GM12875 (cell line): ENCODE measurements around the gene UBE2E1.
"Not testable (repeated sequence)": the region's sequence is repeated elsewhere in the genome, so short reads cannot be mapped to it uniquely, and the experiment has no call there.

Experiments used
- H3K4me3 ChIP-seq: one replicate; pipeline ENCODE4 v1.5.1; 2011; ENCODE audit warnings: low read depth, low read length, control low read depth
- TF ChIP-seq, protein P1 (sequence below): IDR thresholded peaks from 2 replicates; pipeline ENCODE4 v1.5.1; 2011; ENCODE audit warnings: low read depth, mild to moderate bottlenecking, control low read depth, inconsistent platforms, low read length, moderate library complexity, borderline replicate concordance; ENCODE audit not compliant: insufficient read depth

Gene UBE2E1

GRCh38 chr3:23845326-23846216 lies 39.8 kb downstream of the UBE2E1 start:
- no peak overlapping the region for H3K4me3 ChIP-seq
- TF ChIP-seq, protein P1, sequence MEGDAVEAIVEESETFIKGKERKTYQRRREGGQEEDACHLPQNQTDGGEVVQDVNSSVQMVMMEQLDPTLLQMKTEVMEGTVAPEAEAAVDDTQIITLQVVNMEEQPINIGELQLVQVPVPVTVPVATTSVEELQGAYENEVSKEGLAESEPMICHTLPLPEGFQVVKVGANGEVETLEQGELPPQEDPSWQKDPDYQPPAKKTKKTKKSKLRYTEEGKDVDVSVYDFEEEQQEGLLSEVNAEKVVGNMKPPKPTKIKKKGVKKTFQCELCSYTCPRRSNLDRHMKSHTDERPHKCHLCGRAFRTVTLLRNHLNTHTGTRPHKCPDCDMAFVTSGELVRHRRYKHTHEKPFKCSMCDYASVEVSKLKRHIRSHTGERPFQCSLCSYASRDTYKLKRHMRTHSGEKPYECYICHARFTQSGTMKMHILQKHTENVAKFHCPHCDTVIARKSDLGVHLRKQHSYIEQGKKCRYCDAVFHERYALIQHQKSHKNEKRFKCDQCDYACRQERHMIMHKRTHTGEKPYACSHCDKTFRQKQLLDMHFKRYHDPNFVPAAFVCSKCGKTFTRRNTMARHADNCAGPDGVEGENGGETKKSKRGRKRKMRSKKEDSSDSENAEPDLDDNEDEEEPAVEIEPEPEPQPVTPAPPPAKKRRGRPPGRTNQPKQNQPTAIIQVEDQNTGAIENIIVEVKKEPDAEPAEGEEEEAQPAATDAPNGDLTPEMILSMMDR: no peak

DNA sequence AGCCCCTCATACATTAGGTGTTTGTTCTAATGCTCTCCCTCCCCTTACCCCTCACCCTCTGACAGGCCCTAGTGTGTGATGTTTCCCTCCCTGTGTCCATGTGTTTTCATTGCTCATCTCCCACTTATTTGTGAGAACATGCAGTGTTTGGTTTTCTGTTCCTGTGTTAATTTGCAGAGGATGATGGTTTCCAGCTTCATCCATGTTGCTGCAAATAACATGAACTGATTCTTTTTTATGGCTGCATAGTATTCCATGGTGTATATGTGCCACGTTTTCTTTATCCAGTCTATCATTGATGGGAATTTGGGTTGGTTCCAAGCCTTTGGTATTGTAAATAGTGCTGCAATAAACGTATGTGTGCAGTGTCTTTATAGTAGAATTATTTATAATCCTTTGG lies 43.7 kb downstream of the UBE2E1 start:
- H3K4me3 ChIP-seq: not testable (repeated sequence)

DNA sequence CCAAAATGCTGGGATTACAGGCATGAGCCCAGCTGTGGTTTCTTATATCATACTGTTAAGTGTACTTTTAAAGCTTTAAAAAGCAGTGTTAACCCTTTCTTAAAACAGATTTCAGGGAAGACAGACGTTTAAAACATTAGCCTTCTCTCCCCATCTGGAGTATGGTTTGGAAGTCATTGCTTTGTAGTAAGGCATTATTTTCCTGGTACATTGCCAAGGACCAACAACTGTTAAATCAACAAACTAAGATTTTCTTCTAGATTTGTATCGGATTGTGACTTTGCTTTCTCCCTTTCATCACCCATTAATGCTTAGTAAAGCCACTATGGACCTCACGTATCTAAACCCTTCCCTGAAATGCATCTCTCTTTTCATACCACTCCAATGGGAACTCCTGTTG lies 50.5 kb downstream of the UBE2E1 start:
- TF ChIP-seq, protein P1: no peak
- H3K4me3 ChIP-seq: no peak overlapping the region

DNA sequence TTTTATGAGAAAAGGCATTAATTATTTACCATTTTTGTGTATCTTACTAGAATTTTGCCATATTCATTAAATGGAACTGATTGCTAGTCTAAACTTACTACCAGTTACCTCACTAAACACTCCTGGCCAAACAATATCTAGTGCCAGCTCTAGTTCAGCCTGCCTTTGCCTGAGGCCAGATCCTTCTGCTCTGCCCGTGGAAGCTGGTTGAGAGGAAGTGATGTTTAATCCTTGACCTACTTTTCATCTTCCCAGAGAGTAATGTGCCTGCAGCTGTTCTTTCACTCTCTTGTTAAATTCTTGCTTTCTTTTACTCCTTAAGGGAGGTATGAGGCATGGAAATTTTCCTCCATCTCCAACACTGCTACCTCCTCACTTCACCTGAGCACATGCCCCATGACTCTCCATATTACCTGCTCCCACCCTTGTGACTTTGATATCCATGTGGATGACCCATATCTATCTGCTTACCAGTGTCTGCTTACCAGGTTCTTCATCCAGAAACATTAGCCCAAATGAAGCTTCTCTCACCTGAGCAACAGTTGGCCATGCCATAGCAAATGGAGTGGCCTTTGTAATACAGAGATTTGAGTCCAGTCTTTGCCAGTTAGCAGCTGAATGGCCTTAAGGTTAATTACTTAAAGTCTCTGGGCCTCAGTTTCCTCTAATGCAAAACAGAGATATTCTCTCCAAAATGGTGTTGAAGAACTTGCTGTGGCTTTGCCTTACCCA lies 53.4 kb downstream of the UBE2E1 start:
- TF ChIP-seq, protein P1: no peak
- no peak overlapping the region for H3K4me3 ChIP-seq

DNA sequence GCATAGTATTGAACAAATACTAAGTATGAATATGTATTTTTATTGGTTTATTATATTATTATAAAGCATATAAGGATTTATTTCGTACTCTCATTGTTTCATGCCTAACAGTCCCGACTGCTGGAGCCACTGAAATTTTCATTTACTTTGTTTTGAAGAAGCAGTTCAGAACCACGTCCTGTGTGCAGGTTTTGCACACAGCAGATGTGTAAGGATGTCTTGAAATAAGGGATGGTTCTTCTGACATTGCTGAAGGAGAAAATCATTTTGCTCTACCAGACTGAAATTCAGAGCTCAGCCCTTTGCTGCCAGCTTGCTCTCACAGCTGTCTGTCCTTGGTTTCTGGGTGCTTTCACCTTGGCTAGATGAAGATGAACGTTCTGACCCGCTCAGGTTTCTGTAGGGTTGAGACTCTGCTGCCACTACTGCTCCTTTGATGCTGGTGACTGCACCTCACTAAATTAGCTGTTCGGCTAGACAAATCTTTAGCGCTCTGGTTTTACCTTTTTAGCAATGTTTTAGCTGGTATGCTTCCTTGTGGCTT lies 54.2 kb downstream of the UBE2E1 start:
- TF ChIP-seq, protein P1: no peak
- no peak overlapping the region for H3K4me3 ChIP-seq

DNA sequence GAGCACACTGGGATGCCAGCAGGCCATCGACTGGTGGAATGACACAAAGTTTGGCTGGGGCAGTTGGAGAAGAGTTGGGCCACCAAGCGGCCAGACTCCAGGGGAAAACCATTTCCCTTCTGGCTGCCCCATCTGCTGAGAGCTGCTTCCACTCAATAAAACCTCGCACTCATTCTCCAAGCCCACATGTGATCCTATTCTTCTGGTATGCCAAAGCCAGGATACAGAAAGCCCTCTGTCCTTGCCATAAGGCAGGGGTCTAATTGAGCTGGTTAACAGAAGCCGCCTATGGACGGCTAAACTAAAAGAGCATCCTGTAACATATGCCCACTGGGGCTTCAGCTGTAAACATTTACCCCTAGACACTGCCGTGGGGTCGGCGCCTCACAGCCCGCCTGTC lies 55.9 kb downstream of the UBE2E1 start:
- no peak overlapping the region for H3K4me3 ChIP-seq
- TF ChIP-seq, protein P1: no peak

DNA sequence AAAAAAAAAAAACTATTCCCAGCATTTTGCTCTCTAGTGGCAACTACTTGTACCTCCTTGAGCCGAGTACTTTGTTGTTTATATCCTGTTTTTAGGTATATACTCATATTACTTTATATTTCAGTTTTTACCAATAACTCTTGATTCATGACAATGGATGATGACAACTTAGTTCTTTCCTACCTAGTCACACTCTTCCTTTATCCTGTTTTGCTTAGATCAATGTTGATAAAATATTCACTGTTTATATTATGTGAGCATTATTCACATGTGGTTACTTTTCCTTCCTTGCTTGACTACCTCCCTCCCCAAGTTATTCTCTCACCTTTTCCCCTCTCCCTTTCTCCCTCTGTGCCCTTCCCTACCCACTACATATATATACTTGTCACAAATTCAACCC lies 57.3 kb downstream of the UBE2E1 start:
- no peak overlapping the region for H3K4me3 ChIP-seq
- TF ChIP-seq, protein P1: no peak
